DND-41 (cell line): ENCODE results near the gene ADGRB3.

ENCODE experiments used
- EZH2 ChIP-seq: IDR thresholded peaks from 3 replicates; pipeline ENCODE4 v1.6.1; 2012; ENCODE audit warnings: borderline replicate concordance, low read depth, mild to moderate bottlenecking, moderate library complexity, low read length, inconsistent platforms; ENCODE audit not compliant: severe bottlenecking
- TF ChIP-seq, protein P1 (sequence below): IDR thresholded peaks from 2 replicates; pipeline ENCODE4 v1.5.1; 2012; ENCODE audit warnings: borderline replicate concordance, low read length, moderate library complexity, mild to moderate bottlenecking; ENCODE audit not compliant: poor library complexity, severe bottlenecking; ENCODE audit errors: extremely low read depth

DNA sequence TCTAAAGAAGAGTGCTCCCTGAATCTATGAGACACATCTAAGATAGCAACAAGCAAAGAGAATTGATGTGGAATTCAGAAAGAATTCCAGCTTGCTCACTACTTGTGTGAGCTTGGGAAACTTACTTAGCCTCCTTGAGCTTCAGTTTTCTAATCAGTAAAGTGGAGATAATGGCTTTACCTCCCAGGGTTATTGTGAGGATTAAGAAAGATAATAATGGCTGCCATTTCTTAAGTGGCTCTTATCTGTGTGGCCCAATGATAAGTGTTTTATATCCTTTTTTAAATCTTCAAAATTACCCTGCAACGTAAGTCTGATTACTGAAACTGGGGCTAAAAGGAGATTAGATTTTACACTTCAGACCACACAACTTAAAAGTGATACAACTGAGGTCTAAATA is 743.2 kb downstream of the ADGRB3 start:
- TF ChIP-seq, protein P1, sequence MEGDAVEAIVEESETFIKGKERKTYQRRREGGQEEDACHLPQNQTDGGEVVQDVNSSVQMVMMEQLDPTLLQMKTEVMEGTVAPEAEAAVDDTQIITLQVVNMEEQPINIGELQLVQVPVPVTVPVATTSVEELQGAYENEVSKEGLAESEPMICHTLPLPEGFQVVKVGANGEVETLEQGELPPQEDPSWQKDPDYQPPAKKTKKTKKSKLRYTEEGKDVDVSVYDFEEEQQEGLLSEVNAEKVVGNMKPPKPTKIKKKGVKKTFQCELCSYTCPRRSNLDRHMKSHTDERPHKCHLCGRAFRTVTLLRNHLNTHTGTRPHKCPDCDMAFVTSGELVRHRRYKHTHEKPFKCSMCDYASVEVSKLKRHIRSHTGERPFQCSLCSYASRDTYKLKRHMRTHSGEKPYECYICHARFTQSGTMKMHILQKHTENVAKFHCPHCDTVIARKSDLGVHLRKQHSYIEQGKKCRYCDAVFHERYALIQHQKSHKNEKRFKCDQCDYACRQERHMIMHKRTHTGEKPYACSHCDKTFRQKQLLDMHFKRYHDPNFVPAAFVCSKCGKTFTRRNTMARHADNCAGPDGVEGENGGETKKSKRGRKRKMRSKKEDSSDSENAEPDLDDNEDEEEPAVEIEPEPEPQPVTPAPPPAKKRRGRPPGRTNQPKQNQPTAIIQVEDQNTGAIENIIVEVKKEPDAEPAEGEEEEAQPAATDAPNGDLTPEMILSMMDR, result no peak
- no peak for TF ChIP-seq EZH2
